ENCODE data around the gene EYA2.

EYA2 gene

DNA sequence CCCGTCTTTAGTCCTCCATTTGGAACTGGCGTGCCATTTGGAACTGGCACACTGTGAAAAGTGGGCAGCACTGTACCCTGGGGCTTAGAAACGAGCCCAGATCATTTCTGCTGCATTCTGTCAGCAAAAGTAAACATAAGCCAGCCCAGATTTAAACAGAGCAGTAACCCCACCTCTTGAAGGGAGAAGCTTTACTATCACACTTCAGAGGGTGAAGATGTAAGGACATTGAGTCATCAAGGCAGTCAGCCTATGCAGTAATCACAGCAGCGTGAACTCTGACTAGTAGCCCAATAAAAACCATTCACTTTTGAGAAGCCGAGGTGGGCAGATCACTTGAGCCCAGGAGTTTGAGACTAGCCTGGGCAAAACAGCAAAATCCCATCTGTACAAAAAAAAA, 216.9 kb downstream of the EYA2 start:
- Histone ChIP-seq H3K36me3 (no peaks in the 10 kb centered on the region), H4K20me1 (no peaks in the 10 kb centered on the region), H3K27me3 (no peaks in the 10 kb centered on the region), H3K4me2 (no peak overlapping the region), H3K27ac (no peak overlapping the region), H3K9ac (no peak overlapping the region), H3K4me3 (no peak overlapping the region), H3K9me3 (peaks cover 38% of the 10 kb centered on the region), H3K4me1 (no peaks in the 10 kb centered on the region)
- TF ChIP-seq Cebpa-rat (IDR thresholded peaks at IDR 0.05) = no peak

DNA sequence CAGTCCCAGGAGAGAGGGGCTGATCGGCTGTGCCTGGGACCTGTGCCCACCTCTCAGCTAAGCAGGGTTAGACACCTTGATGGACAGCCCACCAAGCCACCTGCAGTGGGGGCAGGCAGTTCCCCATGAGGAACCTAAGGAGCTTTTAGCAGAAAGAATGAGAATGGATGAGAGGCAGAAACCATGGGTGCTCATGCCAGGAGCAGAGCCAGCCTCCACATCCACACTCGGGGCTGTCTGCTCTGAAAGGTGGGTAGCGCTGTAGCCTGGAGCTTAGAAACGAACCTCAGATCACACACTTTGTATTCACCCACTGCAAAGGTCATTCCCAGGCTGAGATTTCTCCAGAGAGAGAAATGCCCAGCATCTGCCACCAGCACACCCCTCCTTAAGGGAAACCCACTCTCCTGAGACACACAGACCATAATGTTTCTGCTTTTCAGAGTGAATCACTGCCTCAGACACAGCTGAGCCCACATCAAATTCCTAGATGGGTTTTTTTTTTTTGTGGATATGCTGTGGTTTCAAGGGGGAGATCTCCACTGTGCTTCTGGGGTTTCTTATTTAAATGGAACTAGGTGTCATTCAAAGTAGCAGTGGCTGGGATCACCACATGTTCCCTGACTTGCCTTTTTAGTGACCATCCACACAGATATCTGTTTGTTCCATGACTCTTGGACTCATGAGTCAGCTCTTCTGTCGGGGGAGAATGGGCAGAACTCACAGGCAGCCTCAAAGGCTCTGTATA, 218.9 kb downstream of the EYA2 start:
- Histone ChIP-seq H3K27ac (no peak overlapping the region), H3K27me3 (no peaks in the 10 kb centered on the region), H3K9me3 (peaks cover 38% of the 10 kb centered on the region), H3K9ac (no peak overlapping the region), H3K4me2 (no peak overlapping the region), H4K20me1 (no peaks in the 10 kb centered on the region), H3K4me3 (no peak overlapping the region), H3K4me1 (no peaks in the 10 kb centered on the region), H3K36me3 (no peaks in the 10 kb centered on the region)
- no peak for TF ChIP-seq Cebpa-rat (IDR thresholded peaks at IDR 0.05)

DNA sequence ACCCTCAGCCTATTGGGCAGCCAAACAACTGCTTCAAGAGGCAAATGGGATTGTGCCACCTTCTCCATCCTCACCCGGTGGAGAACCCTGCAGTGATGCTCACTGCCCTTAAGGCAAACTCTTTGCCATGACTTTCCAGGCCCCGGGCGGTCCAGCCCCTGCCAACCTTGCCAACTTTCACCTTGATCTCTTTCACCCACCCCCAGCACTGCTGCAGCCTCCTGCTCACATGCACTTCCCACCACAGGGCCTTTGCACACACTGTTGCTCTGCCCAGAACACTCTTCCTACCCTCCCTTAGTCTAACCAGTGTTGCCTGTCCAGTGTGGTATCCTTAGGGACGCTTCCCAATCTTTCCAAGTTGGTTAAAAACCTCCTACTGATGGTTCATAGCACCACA, 221.1 kb downstream of the EYA2 start:
- no peak overlapping the region for H3K4me3 ChIP-seq
- no peaks in the 10 kb centered on the region for H4K20me1 ChIP-seq
- H3K4me2 ChIP-seq = no peak overlapping the region
- peaks cover 17% of the 10 kb centered on the region for H3K9me3 ChIP-seq
- no peak for TF ChIP-seq Cebpa-rat (IDR thresholded peaks at IDR 0.05)
- H3K36me3 ChIP-seq = no peaks in the 10 kb centered on the region
- H3K4me1 ChIP-seq = no peaks in the 10 kb centered on the region
- H3K9ac ChIP-seq = no peak overlapping the region
- no peaks in the 10 kb centered on the region for H3K27me3 ChIP-seq
- H3K27ac ChIP-seq = no peak overlapping the region

DNA sequence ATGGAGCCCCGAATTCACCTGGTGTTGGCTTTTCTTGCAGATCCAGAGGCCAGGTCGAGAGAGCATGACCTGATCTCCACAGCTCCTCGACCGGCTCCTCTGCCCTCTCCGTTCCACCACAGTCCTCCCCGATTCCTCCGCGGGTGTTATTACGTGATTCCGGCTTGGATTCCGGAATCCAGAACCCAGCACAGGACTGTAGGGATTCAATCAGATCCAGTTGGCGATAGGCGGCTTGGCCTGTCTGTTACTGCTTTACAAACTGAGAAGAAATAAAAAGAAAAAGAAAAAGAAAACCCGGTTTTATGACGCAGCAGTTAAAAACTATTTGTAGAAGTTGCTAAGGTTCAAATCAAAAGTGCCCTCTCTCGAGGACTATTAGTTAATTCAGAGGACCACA, 222.7 kb downstream of the EYA2 start:
- Histone ChIP-seq H3K4me2 (no peak overlapping the region), H3K27me3 (no peaks in the 10 kb centered on the region)

DNA sequence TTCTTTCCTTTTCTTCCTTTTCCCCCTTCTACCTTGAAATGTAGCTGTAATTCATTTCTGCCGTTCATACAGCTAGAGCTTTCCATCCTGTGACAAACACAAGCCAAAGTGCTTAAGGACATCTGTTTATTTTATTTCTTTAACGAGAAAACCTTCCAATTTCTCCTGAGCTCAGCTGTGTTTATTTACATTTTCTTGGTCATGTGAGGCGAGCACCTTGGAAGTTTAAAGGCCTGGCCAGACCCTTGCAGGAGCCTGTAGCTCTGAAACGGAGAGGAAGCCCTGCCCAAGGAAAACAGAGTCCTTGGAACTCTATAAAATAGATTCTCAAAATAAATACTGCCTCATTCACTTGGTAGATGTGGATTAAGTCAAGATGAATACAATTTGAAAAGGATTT, 223.1 kb downstream of the EYA2 start:
- Histone ChIP-seq H3K4me2 (no peak overlapping the region), H3K9ac (no peak overlapping the region), H3K4me1 (no peaks in the 10 kb centered on the region), H3K9me3 (no peaks in the 10 kb centered on the region), H3K27ac (no peak overlapping the region), H3K4me3 (no peak overlapping the region), H4K20me1 (no peaks in the 10 kb centered on the region), H3K27me3 (no peaks in the 10 kb centered on the region), H3K36me3 (no peaks in the 10 kb centered on the region)
- no peak for TF ChIP-seq Cebpa-rat (IDR thresholded peaks at IDR 0.05)

More for the DNA sequence above, 222.7 kb downstream of the EYA2 start:
- TF ChIP-seq Cebpa-rat (IDR thresholded peaks at IDR 0.05) = no peak
- Histone ChIP-seq H4K20me1 (no peaks in the 10 kb centered on the region), H3K27ac (no peak overlapping the region), H3K36me3 (no peaks in the 10 kb centered on the region), H3K4me1 (no peaks in the 10 kb centered on the region), H3K9ac (no peak overlapping the region), H3K9me3 (no peaks in the 10 kb centered on the region), H3K4me3 (no peak overlapping the region)

DNA sequence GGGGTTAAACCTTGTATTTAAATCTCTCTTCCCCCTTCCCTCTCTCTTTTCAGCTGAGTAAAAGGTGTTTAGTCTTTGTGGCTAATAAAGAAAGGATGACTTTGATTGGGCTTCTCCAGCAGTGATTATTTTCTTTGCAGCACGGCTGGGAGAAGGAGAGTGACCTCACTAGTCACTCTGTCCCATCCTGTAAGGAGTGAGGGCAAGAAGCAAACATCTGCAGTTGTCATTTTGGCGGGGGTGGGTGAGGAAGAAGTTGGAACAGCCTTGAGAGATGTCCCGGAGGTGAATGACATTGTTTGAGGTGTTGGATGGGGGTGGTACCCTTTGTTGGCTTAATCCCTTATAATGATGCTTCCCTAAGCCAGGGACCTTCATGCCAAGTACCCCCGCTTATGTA, 223.6 kb downstream of the EYA2 start:
- Histone ChIP-seq H3K27ac (no peak overlapping the region), H4K20me1 (no peaks in the 10 kb centered on the region), H3K36me3 (no peaks in the 10 kb centered on the region), H3K4me1 (no peaks in the 10 kb centered on the region), H3K9ac (no peak overlapping the region), H3K4me2 (no peak overlapping the region), H3K4me3 (no peak overlapping the region), H3K9me3 (no peaks in the 10 kb centered on the region), H3K27me3 (no peaks in the 10 kb centered on the region)
- TF ChIP-seq Cebpa-rat (IDR thresholded peaks at IDR 0.05) = no peak

DNA sequence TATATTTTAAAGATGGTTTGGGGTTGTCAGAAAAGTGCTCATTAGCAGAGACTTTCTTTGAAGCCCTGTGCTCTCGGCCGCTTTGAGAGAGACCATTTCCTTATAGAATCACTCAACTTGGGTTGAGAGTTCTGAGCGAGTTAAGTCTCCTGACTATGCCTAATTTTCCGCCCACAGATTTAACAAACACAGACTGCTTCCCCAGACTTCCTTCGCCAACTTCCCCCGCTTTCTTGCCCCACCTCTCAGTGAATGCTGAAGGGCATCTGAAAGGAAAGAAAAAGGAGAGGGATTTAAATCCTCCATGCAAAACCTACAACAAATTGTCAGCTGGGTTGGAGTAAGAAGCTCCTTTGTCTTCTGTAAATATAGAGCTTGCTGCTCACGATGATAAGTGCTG, 224.0 kb downstream of the EYA2 start:
- Histone ChIP-seq H3K4me2 (no peak overlapping the region), H3K36me3 (no peaks in the 10 kb centered on the region), H3K4me3 (no peak overlapping the region), H3K9ac (no peak overlapping the region), H3K9me3 (no peaks in the 10 kb centered on the region), H3K27ac (no peak overlapping the region), H3K4me1 (no peaks in the 10 kb centered on the region), H3K27me3 (no peaks in the 10 kb centered on the region), H4K20me1 (no peaks in the 10 kb centered on the region)
- no peak for TF ChIP-seq Cebpa-rat (IDR thresholded peaks at IDR 0.05)

DNA sequence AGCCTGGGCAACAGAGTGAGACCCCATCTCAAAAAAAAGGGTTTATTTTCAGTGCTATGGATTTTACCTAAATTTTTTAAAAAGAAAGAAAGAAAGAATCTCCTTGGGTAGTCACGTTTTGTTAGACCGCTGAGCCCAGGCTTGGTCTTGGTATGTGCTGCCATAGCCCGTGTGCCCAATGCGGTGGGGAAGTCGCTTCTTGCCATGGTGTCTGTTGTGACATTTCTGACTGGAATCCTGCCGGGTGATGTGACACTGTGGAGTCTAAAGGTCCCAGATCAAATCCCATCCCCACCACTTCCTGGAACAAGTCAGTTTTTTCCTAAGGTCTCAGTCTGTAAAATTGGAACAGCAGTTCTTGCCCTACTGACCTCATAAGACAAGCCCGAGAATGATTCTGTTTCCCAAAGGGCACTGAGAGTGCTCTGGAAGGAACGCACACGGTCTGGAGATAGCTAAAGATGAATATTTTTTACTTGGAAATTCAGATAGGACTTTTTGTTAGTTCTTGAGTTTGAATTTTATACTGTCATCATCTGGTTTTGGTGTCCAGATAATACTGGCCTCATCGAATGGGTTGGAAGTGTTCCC, 225.8 kb downstream of the EYA2 start:
- H3K9ac ChIP-seq = no peak overlapping the region
- no peaks in the 10 kb centered on the region for H3K36me3 ChIP-seq
- H3K4me1 ChIP-seq = no peaks in the 10 kb centered on the region
- TF ChIP-seq Cebpa-rat (IDR thresholded peaks at IDR 0.05) = no peak
- H3K27ac ChIP-seq = no peak overlapping the region
- H3K9me3 ChIP-seq = no peaks in the 10 kb centered on the region
- H3K27me3 ChIP-seq = no peaks in the 10 kb centered on the region
- H3K4me3 ChIP-seq = no peak overlapping the region
- no peak overlapping the region for H3K4me2 ChIP-seq
- no peaks in the 10 kb centered on the region for H4K20me1 ChIP-seq

DNA sequence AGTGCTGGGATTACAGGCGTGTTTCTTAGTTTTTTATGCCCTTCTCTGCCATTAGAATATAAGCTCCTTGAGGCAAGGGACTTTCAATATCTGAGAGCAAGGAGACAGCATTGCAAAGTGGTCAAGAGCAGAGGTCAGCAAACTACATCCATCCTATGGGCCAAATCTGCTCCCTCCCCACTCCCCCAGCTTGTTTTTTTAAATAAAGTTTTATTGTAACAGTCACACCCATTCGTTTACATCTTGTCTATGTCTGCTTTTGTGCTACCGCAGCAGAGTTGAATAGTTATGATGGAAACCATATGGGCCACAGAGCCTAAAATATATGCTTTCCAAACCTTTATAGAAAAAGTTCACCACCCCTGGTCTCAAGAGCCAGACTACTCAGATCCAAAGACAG, 227.9 kb downstream of the EYA2 start:
- no peak overlapping the region for H3K4me3 ChIP-seq
- H3K4me2 ChIP-seq = no peak overlapping the region
- no peaks in the 10 kb centered on the region for H3K27me3 ChIP-seq
- no peaks in the 10 kb centered on the region for H4K20me1 ChIP-seq
- H3K27ac ChIP-seq = no peak overlapping the region
- TF ChIP-seq Cebpa-rat (IDR thresholded peaks at IDR 0.05) = no peak
- H3K9ac ChIP-seq = no peak overlapping the region
- no peaks in the 10 kb centered on the region for H3K36me3 ChIP-seq
- H3K9me3 ChIP-seq = no peaks in the 10 kb centered on the region
- H3K4me1 ChIP-seq = no peaks in the 10 kb centered on the region

DNA sequence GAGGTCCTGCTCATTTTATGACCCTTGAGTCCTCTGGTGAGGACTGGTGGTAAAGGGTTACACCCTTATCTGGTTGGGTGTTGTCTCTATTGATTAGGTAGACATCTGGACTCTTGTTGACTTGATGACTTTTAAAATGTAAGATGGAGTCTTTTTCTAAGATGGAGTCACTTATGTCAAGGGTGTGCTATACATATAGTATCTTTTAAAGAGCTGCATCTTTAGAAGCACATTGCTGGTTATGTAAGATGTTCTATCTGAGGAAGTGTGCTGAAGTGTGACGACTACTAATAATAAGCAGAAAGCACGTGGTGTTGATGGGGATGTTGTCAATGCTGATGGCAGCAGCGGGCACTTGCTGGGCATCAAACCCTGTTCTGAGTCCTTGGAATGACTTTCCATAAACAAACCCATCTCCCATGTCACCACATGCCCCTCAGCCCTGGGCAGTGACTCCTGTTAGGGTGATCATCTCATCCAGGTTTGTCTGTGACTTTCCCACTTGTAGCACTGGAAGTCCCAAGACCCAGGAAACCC, 229.6 kb downstream of the EYA2 start:
- no peaks in the 10 kb centered on the region for H3K36me3 ChIP-seq
- H3K27ac ChIP-seq = no peak overlapping the region
- H3K9ac ChIP-seq = no peak overlapping the region
- H3K4me3 ChIP-seq = no peak overlapping the region
- no peaks in the 10 kb centered on the region for H3K4me1 ChIP-seq
- no peak for TF ChIP-seq Cebpa-rat (IDR thresholded peaks at IDR 0.05)
- H4K20me1 ChIP-seq = no peaks in the 10 kb centered on the region
- H3K4me2 ChIP-seq = no peak overlapping the region
- no peaks in the 10 kb centered on the region for H3K27me3 ChIP-seq
- H3K9me3 ChIP-seq = no peaks in the 10 kb centered on the region
